Natural killer cell treated with Interleukin-12 subunit alpha and Interleukin-12 subunit beta and Interleukin-15 and Interleukin-18, amount 100 ng/mL, for 72 hours (primary cell): ENCODE results near the gene HOXA2. TPM values are rescaled to one million over a fixed set of nuclear protein-coding genes. Genes with fewer than 3 reads are reported as not detected.

ENCODE experiments used
- ATAC-seq, 2 donors: fragments of 150-1000 bp; cut with Tn5 transposase in 1 of 2; sonication (Bioruptor Pico), chemical (Tn5 transposase) in 1 of 2; 2 replicates each; pipeline ENCODE4 v1.10.0; 2021
- DNase-seq: peaks from one replicate; pipeline ENCODE4 v3.0.0; 2022; ENCODE audit warnings: low spot score
- H3K27ac Mint-ChIP-seq, 2 donors: 1 replicate in 1 of 2; 2 replicates in 1 of 2; pipeline ENCODE4 v1.8.0; 2022; ENCODE audit warnings: mixed read lengths in 2 of 2, mild to moderate bottlenecking in 1 of 2, moderate library complexity in 1 of 2
- H3K27me3 Mint-ChIP-seq, 2 donors: 1 replicate in 1 of 2; 2 replicates in 1 of 2; pipeline ENCODE4 v1.8.0; 2022; ENCODE audit warnings: mixed read lengths in 2 of 2
- H3K36me3 Mint-ChIP-seq: one replicate; pipeline ENCODE4 v1.8.0; 2022; ENCODE audit warnings: mixed read lengths
- H3K4me1 Mint-ChIP-seq, 2 donors: 1 replicate in 1 of 2; 2 replicates in 1 of 2; pipeline ENCODE4 v1.8.0; 2022; ENCODE audit warnings: low read depth in 2 of 2, mixed read lengths in 2 of 2, mild to moderate bottlenecking in 1 of 2
- H3K4me3 Mint-ChIP-seq: one replicate; pipeline ENCODE4 v1.8.0; 2022; ENCODE audit warnings: mixed read lengths
- H3K9me3 Mint-ChIP-seq: 2 replicates; pipeline ENCODE4 v1.8.0; 2022; ENCODE audit warnings: mixed read lengths
- total RNA-seq, 2 donors: library from RNA; stranded (reverse); gene quantifications; one replicate each; pipeline ENCODE4 v1.2.3, GENCODE V29; 2022

The HOXA2 gene
- total RNA-seq, 2 donors from 2014 or later, result not detected

GRCh38 chr7:27098578-27099451 is 3.7 kb downstream of the HOXA2 start:
- Mint-ChIP-seq H3K4me3 (peak overlapping the region; percentile 87), H3K36me3 (peaks cover 20% of the 10 kb centered on the region), H3K4me1 (peaks cover 35 to 55% of the 10 kb centered on the region in 2 donors), H3K9me3 (no peaks in the 10 kb centered on the region), H3K27me3 (peaks cover 44 to 53% of the 10 kb centered on the region in 2 donors), H3K27ac (no peak overlapping the region)
- DNase-seq (no peak), ATAC-seq (no peak)

GRCh38 chr7:27097686-27098577 is 4.6 kb downstream of the HOXA2 start:
- H3K27ac Mint-ChIP-seq, result peak overlapping the region in 1 of 2 donors; percentile 84
- no peaks in the 10 kb centered on the region for H3K9me3 Mint-ChIP-seq
- H3K36me3 Mint-ChIP-seq, result peaks cover 20% of the 10 kb centered on the region
- no peak for ATAC-seq
- peaks cover 38 to 52% of the 10 kb centered on the region in 2 donors for H3K27me3 Mint-ChIP-seq
- peak overlapping the region; percentile 87 for H3K4me3 Mint-ChIP-seq
- H3K4me1 Mint-ChIP-seq, result peaks cover 33 to 55% of the 10 kb centered on the region in 2 donors
- no peak for DNase-seq

GRCh38 chr7:27096768-27097514 is 5.5 kb downstream of the HOXA2 start:
- no peak for DNase-seq
- peaks cover 39 to 50% of the 10 kb centered on the region in 2 donors for H3K27me3 Mint-ChIP-seq
- H3K36me3 Mint-ChIP-seq, result peaks cover 20% of the 10 kb centered on the region
- peak; percentile 30 to 43 for ATAC-seq
- H3K4me1 Mint-ChIP-seq, result peaks cover 28 to 54% of the 10 kb centered on the region in 2 donors
- H3K27ac Mint-ChIP-seq, result peak overlapping the region in 1 of 2 donors; percentile 84
- H3K9me3 Mint-ChIP-seq, result no peaks in the 10 kb centered on the region
- H3K4me3 Mint-ChIP-seq, result peak overlapping the region; percentile 87

GRCh38 chr7:27095897-27096767 is 6.4 kb downstream of the HOXA2 start, which contains the start of gene HOXA1:
Gene HOXA1 (minus strand): TSS chr7:27096000. CDS start chr7:27095912, 88 bp downstream.
- Mint-ChIP-seq H3K36me3 (peaks cover 14% of the 10 kb centered on the region), H3K4me3 (peak within 1 kb of the TSS; percentile 87), H3K9me3 (no peaks in the 10 kb centered on the region), H3K4me1 (peaks cover 28 to 50% of the 10 kb centered on the region in 2 donors), H3K27ac (peak within 1 kb of the TSS; percentile 63 to 84), H3K27me3 (peaks cover 38 to 50% of the 10 kb centered on the region in 2 donors)
- DNase-seq, result peak; percentile 89
- ATAC-seq, result peak; percentile 90 to 92

- Mint-ChIP-seq H3K4me1 (peaks cover 28 to 50% of the 10 kb centered on the region in 2 donors), H3K27me3 (peaks cover 46 to 53% of the 10 kb centered on the region in 2 donors), H3K36me3 (peaks cover 9% of the 10 kb centered on the region), H3K4me3 (peak overlapping the region; percentile 87), H3K27ac (peak overlapping the region; percentile 63 to 84), H3K9me3 (no peaks in the 10 kb centered on the region)
- ATAC-seq, result peak; percentile 25 to 57
- no peak for DNase-seq
Measured at GRCh38 chr7:27095050-27095896, 7.2 kb downstream of the HOXA2 start.

GRCh38 chr7:27094304-27095049 is 8.0 kb downstream of the HOXA2 start:
- H3K27me3 Mint-ChIP-seq, result peaks cover 48 to 53% of the 10 kb centered on the region in 2 donors
- peak overlapping the region; percentile 87 for H3K4me3 Mint-ChIP-seq
- H3K9me3 Mint-ChIP-seq, result no peaks in the 10 kb centered on the region
- peaks cover 2% of the 10 kb centered on the region for H3K36me3 Mint-ChIP-seq
- peaks cover 28 to 46% of the 10 kb centered on the region in 2 donors for H3K4me1 Mint-ChIP-seq
- DNase-seq (no peak), ATAC-seq (no peak)
- no peak overlapping the region for H3K27ac Mint-ChIP-seq

GRCh38 chr7:27093184-27093895 is 9.1 kb downstream of the HOXA2 start:
- DNase-seq, result no peak
- no peak for ATAC-seq
- H3K27ac Mint-ChIP-seq, result no peak overlapping the region
- no peaks in the 10 kb centered on the region for H3K9me3 Mint-ChIP-seq
- no peaks in the 10 kb centered on the region for H3K36me3 Mint-ChIP-seq
- peaks cover 50 to 56% of the 10 kb centered on the region in 2 donors for H3K27me3 Mint-ChIP-seq
- H3K4me1 Mint-ChIP-seq, result peaks cover 21 to 37% of the 10 kb centered on the region in 2 donors
- no peak overlapping the region for H3K4me3 Mint-ChIP-seq

GRCh38 chr7:27092819-27093110 is 9.7 kb downstream of the HOXA2 start:
- no peak for ATAC-seq
- Mint-ChIP-seq H3K27ac (no peak overlapping the region), H3K9me3 (no peaks in the 10 kb centered on the region), H3K4me1 (peaks cover 15 to 33% of the 10 kb centered on the region in 2 donors), H3K4me3 (no peak overlapping the region), H3K27me3 (peaks cover 48 to 56% of the 10 kb centered on the region in 2 donors), H3K36me3 (no peaks in the 10 kb centered on the region)
- no peak for DNase-seq

GRCh38 chr7:27091941-27092818 is 10.3 kb downstream of the HOXA2 start:
- DNase-seq (no peak), ATAC-seq (no peak)
- Mint-ChIP-seq H3K4me3 (no peak overlapping the region), H3K36me3 (peaks cover 4% of the 10 kb centered on the region), H3K9me3 (no peaks in the 10 kb centered on the region), H3K27me3 (peaks cover 51 to 62% of the 10 kb centered on the region in 2 donors), H3K4me1 (peaks cover 9 to 32% of the 10 kb centered on the region in 2 donors), H3K27ac (no peak overlapping the region)

- Mint-ChIP-seq H3K9me3 (no peaks in the 10 kb centered on the region), H3K36me3 (peaks cover 4% of the 10 kb centered on the region), H3K4me3 (no peak overlapping the region), H3K27ac (no peak overlapping the region), H3K27me3 (peaks cover 52 to 64% of the 10 kb centered on the region in 2 donors), H3K4me1 (peaks cover 7 to 29% of the 10 kb centered on the region in 2 donors)
- DNase-seq, result no peak
- no peak for ATAC-seq
Measured at GRCh38 chr7:27091105-27091504, 11.4 kb downstream of the HOXA2 start.
